Iris pigment epithelial cell (primary cell): ENCODE results near the gene CCR2.
A peak's percentile ranks its signal among the peaks of the same experiment; 100 is the strongest.
"Not testable (repeated sequence)": the region's sequence is repeated elsewhere in the genome, so short reads cannot be mapped to it uniquely, and the experiment has no call there.

Experiments used
- DNase-seq: peaks from one replicate; pipeline ENCODE4 v3.0.0-alpha.2; 2011; ENCODE audit warnings: low read depth

The CCR2 gene

DNA sequence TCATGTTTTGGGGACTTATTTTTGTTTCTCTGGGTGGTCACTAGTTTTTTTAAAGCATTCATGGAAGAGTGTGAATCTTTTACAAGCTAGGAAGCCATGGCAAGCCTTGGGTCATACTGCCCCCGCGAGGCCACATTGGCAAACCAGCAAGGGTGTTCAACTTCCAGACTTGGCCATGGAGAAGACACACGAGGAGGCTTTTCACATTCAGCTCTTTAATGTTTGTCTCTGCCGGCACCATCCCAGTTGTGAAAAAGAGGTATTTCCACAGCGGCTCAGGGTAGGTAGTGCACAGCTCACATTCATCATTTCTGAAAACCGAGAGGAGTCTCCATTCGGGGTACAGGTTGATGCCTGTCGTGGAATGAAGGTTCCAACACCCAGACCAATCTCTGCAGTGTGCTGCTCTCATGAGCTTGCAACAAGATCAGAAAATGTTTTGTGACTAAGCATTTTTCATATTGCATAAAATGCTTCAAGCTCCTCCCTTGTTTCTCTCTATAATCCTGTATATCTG is 24.6 kb downstream of the CCR2 start:
- DNase-seq = peak; percentile 59

DNA sequence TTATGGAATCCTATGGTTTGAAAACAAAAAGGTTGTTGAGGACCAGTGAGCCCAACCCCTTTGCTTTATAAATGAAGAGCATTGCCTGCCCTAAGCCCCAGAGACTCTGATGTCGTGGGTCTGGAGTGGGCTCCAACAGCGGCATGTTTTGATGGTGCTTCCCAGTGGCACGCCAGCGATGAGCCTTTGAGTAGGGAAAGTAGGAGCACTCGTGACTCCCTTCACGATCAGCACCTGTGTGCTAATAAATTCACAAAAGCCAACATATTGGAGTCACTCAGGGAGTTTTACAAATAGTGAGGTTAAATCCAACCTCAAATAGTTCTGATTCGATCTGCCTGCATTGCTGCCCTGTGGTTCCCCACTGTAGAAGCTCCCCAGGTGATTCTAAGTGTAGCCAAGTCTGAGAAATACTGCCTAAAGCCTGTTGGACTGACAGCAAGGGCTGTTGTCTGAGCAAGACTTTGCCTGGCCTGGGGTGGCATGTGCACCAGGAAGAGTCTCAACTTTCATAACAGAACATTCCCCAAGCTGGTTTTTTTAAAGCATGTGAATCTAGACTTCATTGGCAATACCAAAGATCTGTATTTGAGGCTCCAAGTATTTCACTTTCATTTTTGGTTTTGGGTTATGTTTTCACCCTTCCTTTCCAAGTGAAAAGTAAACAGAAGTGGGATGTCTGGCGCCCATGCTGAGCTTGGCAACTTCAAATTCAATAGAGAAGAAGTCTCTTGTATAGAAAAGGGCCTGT is 26.7 kb downstream of the CCR2 start:
- DNase-seq = no peak

DNA sequence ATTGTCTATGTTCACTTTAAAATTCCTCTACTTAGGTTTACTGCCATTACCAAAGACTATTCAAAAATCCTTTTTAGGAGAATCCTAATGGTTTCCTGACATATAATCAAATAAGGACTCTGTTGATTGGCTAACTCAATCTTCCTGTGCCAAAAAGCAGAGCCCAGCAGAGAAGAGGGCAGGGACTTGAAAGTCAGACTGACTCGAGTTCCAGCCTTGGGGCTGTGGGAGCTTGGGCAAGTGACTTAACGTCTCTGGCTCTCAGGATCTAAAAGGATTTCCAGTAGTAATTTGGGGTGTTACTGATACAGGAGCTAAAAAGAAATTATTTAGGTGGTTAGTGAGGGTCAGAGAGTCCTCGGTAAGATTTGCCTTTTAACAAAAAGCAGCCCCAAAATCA is 27.7 kb downstream of the CCR2 start:
- DNase-seq = no peak

DNA sequence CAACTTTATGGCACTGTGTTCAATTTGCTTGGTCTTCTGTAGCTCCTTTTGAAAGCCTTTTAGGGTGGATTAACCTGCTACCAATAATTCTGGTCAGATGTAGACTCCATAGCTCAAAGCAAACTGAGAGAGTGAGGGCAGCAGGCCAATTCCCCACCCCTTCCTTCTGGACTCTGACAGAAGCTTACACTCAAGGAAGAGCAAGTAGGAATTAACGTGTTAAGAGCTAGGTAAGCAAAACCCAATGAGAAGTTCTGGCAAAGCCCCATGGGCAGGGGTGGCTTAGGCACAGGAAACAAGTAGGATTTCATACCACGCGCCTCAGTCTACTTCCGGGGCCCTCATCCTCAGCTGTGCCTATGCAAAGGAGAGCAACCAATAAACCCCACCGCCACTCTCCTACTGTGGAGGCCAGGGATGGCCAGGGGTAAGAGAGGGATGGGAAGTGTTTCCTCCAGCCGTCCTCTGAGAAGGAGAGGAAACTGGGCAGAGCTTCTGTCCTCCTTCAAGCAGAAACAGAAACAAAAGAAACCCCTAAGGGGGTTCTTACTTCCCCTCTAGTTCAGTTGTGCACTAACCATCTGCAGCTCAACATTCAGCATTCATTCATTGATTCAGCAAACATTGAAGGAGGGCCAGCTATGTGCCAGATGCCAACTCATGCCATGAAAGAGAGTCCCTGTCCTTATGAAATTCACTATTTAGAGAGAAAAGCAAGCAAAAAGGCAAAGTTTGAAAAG is 29.5 kb downstream of the CCR2 start:
- DNase-seq = no peak

DNA sequence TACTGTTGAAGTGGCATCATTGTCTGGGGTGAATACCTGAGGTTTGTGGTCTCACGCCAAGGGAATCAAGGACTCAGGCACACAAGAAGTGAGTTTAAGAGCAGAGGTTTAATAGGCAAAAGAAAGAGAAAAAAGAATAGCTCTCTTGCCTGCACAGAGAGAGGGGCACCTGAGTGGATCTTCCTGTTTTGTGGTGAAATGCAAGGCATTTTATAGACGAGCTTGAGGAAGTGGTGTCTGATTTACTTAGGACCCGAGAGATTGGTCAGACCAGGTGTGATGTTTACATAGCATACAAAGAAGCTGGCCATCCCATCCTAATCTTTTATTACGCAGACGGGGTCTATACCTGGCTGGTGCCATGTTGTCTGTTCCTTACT is 30.0 kb downstream of the CCR2 start:
- DNase-seq = no peak

DNA sequence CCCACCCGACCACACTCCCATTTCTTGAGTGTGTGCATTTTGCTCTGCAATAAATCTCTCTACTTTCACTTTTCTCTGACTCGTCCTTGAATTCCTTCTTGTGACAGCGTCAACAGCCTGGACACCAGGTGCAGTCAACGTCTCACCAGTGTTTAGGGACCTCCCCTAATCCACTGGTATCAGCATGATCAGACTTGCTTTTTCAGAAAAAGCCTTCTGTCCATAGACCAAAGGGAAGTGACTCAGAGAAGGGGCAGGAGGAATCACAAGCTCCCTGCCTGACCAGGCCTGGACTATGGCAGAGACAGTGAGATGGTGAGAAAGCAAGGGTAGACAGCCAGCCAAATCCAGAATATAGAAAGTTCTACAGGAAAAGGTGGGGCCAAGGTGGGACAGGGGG is 32.3 kb downstream of the CCR2 start:
- peak; percentile 67 for DNase-seq

DNA sequence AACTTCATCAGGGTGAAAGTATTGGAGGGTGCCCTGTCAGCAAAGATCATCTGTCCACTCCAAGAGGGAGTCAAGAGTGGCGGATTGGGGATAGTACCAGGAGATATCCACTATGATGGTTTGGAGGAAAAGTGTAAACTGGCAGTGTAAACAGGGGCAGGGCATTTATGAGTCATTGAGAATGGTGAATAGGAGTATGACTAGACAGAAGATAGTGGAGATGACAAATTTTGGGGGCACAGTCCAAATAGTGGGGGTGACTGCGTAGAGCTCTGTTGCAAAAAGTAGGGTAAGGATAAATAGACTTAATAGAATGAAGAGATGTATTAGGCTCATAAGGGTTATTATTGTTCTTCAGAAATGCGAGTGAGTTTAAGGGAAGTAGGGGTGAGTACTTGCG is 34.9 kb downstream of the CCR2 start:
- not testable (repeated sequence) for DNase-seq

DNA sequence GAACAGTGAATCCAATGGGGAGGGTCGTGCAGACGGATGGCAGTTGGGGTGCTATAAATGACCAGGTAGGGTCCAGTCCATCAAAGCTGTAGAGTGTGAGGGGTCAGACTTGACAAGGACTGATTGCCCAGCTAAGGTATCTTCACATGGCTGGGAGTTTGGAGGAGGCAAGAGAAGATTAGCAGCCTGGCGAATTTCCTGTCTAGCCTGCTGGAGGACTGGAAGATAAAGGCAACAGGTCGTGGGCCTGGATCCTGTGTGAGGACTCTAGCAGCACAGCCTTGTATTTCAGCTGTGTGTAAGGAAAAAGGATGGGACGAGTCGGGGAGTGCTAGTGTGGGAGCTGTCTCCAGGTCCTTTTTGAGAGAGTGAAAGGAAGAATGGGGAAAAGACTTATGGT is 35.4 kb downstream of the CCR2 start:
- DNase-seq = no peak

DNA sequence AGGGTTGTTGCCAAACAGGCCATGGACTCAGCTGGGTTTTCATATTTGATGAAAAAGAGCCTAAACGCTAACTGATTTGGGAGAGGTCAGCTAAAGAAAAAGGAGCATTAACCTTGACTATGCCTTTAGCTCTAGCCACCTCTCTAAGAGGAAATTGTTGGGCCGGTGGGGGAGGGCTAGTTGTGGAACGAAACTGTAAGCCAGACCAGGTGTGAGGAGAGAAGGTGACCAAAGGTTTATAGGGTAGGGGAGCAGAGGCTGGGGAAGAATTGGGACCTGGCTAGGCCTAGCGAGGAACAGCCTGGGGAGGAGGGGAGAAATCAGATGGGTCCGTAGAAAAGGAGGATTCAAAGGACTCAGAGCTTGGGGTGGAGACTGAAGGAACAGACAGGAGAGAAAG is 37.6 kb downstream of the CCR2 start:
- not testable (repeated sequence) for DNase-seq

DNA sequence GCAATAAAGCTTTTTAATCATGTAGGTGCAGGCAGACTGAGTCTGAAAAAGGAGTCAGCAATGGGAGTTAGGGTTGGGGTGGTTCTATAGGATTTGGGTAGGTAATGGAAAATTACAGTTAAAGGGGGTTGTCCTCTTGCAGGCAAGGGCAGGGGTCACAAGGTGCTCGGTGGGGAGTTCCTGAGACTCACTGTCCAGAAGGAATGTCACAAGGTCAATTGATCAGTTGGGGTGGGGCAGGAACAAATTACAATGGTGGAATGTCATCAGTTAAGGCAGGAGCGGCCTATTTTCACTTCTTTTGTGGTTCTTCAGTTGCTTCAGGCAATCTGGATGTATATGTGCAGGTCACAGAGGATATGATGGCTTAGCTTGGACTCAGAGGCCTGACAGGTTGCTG is 39.1 kb downstream of the CCR2 start:
- no peak for DNase-seq

DNA sequence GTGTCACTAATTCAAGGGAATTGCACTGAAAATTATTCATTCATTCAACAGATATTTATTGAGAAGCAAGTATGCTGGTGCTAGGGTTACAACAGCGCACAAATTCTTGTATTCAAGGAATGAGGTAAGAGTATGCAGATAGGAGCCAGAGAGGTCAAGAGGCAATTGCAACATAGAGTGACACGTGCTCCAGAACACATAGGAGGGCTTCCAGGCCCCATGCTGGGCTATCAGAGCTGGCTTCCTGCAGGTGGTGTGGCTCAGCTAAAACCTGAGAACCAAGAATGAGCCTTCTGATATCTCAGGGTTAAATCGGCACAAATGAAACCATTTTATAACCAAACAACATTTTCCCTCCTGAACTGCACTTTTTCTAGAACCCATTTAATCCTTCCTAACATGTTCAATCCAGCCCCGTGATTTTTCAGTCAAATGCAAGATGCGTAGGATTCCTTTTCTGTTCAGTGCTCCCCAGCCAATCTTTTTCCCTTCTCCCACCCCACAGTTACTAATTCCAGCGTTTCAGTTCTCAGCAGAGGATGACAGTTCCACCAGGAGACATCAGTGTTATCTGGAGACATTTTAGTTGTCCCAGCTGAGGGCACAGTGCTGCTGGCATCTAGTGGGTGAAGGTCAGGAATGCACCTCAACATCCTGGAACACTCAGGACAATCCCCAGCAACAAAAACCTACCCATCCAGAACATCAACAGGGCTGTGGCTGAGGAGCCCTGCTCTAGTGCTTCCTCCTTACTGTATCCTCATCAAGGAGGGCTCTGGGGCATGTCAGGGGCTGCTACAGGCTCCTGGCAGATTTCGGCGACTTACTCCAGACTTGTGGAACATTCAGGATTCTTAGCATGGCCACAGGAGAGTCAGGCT is 39.9 kb downstream of the CCR2 start:
- DNase-seq = peak; percentile 52

DNA sequence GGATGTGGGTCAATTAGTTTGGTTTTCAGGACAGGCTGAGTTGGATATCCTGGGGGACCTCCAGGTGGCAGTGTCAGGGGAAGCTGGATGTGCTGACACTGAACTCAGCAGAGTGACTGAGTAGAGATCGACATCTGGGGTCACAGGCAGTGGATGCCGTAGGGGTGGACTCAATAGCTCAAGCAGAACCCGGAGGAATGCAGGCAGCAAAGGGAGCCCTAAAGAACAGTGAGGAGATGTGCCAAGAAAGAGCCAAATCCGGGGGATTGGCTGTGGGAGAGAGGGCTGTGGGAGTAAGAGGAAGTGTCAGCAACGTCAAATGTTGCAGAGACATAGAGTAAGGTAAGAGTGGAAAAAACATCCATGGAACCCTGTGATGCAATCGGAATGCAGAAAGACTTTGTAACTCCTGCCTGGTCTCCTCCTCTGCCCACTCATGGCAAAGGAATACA is 41.3 kb downstream of the CCR2 start:
- DNase-seq = peak; percentile 41

DNA sequence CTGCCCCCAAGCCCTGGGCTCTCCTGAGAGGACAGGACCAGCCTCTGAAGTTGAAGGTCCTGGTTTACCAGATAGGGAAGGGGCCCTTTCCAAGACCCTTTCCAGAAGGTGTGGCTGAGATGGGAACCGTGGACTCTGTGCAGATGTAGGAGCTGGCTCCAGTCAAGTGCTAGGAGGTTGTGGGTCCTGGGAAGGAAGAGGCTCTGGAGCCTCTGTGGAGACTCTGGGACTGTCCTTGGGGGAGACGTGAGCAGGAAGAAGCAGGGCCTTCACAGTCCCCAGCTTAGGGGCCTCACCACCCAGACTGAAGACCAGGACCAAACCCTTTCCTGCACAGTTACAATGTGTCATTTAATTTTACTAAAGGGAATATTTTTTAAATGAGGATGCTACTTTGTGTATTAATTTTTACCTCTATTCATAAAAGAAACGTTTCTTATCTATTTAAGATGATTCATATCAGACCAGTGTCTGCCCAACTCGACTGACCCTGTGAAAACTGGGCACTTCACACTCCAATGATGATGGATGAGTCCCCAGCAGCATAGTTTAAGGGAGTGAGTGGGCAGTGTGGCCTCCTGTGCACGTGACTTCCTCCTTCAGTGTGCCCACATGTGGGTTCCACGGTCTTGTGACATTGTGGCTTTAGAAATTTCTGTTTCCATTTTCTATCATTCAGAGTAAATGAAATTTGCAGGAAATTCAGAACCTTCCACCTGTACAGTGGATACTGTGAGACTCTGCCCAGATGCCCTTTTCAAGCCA is 42.0 kb downstream of the CCR2 start:
- no peak for DNase-seq

DNA sequence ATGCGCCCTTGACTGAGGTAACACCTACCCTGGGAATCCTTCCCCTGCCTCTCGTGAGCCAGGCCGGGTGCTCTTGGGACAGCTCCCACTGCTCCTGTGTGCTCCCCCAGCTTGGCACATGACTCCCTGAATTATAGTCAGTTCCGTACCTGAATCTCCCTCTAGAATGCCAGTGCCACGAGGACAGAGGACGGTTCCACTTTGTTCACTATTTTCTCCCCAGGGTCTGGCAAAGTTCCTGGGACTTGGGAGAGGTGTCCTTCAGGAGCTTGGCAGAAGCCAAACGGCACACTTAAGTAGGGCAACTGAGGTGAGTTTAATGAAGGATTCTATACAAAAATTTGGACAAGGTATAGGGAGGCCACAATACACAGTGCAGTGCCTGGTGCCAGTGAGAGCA is 43.2 kb downstream of the CCR2 start:
- DNase-seq = no peak

DNA sequence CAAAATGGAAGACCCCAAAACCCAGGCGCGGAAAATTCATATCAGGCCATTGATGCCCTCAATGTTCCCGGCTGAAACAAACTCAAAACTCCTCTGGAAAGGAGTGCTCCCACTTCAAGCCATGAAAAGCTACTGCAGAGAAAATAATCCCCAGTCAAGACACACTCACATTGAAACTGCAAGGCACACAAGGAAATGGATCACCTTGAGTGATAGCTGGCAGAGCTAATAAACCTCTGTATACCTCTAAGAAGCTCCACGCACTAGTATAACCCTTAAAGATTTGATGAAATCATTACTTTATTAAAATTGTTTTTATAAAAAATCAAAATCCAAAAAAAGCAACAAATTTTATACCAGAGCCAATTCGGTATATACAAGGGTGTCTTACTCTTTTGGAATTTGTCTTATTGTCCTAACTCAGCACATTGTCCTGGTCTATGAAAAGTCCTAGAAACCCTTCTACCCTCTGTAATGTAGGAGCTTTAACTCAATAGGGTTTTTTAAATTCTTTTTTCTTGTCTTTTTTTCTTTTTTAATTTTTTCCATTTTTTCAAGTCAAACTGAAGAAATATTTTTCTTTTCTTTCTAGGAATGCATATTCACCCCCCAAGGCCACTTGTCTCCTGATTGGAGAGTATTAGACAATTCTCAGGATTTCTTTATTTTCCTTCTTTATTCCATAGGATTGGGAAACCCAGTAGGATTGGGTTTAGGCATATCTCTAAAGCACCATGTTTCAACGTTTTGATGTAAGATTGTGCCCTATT is 44.5 kb downstream of the CCR2 start:
- no peak for DNase-seq

DNA sequence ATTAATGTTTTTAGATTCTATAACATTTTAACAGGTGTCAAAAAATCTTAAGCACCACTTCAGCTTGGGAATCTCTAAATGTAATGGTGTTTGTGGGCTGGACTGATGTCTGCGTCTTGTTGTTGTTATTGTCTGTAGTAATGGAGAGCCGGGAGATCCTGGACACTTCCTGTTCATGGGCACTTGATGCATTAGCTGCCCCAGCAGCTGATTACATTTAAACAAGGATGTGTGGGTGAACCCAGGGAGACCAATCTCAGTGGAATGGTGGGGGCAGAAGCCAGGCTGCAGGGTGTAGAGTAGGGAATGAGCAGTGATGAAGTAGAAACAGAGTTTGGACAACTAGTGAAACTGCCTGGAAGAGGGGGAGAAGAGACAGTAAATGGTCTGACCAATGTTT is 45.2 kb downstream of the CCR2 start:
- DNase-seq = no peak

DNA sequence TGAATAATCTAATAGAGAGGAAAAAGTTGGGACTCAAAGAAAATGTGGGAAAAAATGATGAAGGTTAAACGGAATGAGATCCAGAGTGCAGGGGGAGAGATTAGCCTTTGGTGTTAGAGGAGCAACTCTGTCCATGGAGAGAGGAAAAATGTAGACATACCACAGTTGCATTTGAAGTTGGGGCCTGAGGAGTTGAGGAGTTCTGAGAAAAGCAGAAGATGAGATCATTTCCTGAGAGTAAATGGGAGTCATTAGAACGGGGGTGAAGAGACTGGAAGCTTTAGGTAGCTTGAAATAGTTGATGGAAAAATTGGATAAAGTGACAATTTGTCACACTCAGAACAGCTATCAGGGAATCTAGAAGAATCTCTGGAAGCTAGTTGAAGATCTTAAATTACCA is 45.6 kb downstream of the CCR2 start:
- DNase-seq = no peak

DNA sequence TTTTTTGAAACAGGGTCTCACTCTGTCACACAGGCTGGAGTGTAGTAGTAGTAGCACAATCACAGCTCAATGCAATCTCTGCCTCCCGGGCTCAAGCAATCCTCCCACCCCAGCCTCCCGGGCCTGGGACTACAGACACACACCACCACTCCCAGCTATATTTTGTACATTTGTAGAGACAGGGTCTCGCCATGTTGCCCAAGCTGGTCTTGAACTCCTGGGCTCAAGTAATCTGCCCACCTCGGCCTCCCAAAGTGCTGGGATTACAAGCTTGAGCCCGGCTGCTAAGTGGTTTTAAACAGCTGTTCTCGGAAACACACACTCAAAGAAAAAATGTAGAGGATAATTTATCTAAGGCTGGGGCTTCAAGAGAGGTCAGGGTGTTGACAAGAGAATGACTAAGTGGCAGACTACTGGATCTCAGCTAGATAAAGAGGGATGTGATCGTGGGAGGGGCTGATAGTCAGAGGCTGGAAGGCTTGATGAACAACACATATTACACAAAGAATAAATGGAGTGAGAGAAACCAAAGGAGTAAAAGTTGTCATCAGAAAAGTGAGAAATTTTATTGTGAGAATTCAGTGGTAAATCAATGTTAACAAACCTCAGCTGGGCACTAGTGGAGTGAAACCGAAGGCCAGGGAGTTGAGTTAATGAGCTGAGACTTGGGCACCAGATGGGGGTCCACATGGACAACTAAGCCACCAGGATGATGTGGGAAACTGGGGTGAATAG is 46.3 kb downstream of the CCR2 start:
- DNase-seq = peak; percentile 71

DNA sequence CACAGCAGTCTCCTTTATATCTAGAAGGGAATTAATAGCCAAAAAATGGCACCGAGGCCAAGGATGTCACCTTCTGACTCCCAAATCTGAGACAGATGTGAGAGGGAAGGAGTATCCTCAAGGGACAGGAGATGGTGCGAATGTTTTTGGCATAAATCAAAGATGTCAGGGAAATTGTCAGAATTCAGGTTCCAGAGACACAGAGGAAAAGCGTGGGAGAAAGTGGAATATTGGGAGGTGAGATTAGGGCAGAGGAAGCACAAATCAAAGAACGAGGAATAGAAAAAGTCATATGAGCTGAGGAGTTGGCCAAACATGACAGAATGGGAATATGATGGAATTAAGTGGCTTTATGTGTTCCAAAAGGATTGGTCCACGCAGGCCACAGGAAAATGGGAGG is 46.9 kb downstream of the CCR2 start:
- DNase-seq = no peak

DNA sequence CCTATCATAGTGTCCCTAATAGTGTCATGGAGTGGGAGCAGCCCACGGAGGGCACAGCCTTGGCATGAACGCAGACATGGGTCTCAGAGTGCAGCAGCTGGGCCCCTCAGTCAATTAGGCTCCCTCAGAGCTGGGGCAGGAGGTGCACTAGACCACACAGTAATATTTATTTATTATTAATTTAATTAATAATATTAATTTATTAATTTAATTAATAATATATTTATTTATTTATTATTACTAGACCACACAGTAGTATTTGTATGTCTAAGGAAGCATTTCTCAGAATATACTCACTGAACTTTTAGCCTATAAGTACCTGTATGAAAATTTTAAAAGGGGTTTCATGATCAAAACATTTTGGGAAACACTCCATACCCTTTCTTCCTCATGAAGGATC is 47.7 kb downstream of the CCR2 start:
- no peak for DNase-seq
